HepG2 (cell line): ENCODE data around the gene ZFAND3. TPM values are rescaled to one million over a fixed set of nuclear protein-coding genes. Genes with fewer than 3 reads are reported as not detected.

ENCODE experiments used
- AGO1 ChIP-seq: fragments of 200-400 bp; formaldehyde crosslinking; IDR thresholded peaks from 2 replicates; pipeline ENCODE4 v1.6.1; 2017; ENCODE audit warnings: mild to moderate bottlenecking, low read depth, low read length, moderate library complexity; ENCODE audit not compliant: poor library complexity, severe bottlenecking
- BCL6 ChIP-seq: IDR thresholded peaks from 2 replicates; pipeline ENCODE4 v1.6.1; 2016; ENCODE audit warnings: missing genetic modification reagents, missing compliant biosample characterization
- FOXK2 ChIP-seq: fragments of 450-650 bp; IDR thresholded peaks from 2 replicates; pipeline ENCODE4 v1.6.1; 2016
- HES4 ChIP-seq: sonication (generic); formaldehyde crosslinking; IDR thresholded peaks from 2 replicates; pipeline ENCODE4 v1.9.0; 2021; ENCODE audit warnings: mild to moderate bottlenecking, missing genetic modification reagents, borderline replicate concordance
- NR2F1 ChIP-seq, 2 experiments: fragments of 450-650 bp in 1 of 2; formaldehyde crosslinking in 1 of 2; IDR thresholded peaks; 2 replicates each; pipeline versions ENCODE4 v1.5.0 to v1.6.1; 2016 to 2020; ENCODE audit warnings: mild to moderate bottlenecking in 1 of 2, missing compliant biosample characterization in 1 of 2, missing genetic modification reagents in 1 of 2, moderate library complexity in 1 of 2
- ONECUT2 ChIP-seq: sonication (generic); formaldehyde crosslinking; IDR thresholded peaks from 2 replicates; pipeline ENCODE4 v1.4.0; 2020; ENCODE audit warnings: missing genetic modification reagents
- RFX5 ChIP-seq: IDR thresholded peaks from 2 replicates; pipeline ENCODE4 v1.6.1; 2011; ENCODE audit warnings: low read depth, low read length, improper control_type of control experiment
- TBX2 ChIP-seq: sonication (generic); formaldehyde crosslinking; IDR thresholded peaks from 2 replicates; pipeline ENCODE4 v1.5.0; 2020; ENCODE audit warnings: missing genetic modification reagents, mild to moderate bottlenecking, borderline replicate concordance
- XRCC5 ChIP-seq: fragments of 200-400 bp; formaldehyde crosslinking; optimal IDR thresholded peaks from 2 replicates; pipeline ENCODE3; 2017; ENCODE audit warnings: mild to moderate bottlenecking, low read length
- ZBTB42 ChIP-seq: sonication (generic); formaldehyde crosslinking; IDR thresholded peaks from 2 replicates; pipeline ENCODE4 v1.5.0; 2020; ENCODE audit warnings: mild to moderate bottlenecking, missing genetic modification reagents
- ZNF30 ChIP-seq: sonication (generic); formaldehyde crosslinking; IDR thresholded peaks from 2 replicates; pipeline ENCODE4 v1.5.0; 2020; ENCODE audit warnings: mild to moderate bottlenecking, missing genetic modification reagents
- ZNF331 ChIP-seq: sonication (generic); formaldehyde crosslinking; IDR thresholded peaks from 2 replicates; pipeline ENCODE4 v1.4.0; 2020; ENCODE audit warnings: missing genetic modification reagents
- ZNF451 ChIP-seq: sonication (generic); formaldehyde crosslinking; IDR thresholded peaks from 2 replicates; pipeline ENCODE4 v1.5.0; 2020; ENCODE audit warnings: mild to moderate bottlenecking, missing genetic modification reagents
- ZNF766 ChIP-seq: sonication (generic); formaldehyde crosslinking; IDR thresholded peaks from 2 replicates; pipeline ENCODE4 v1.5.0; 2020; ENCODE audit warnings: missing genetic modification reagents, borderline replicate concordance
- polyA plus RNA-seq, 8 experiments: library from polyadenylated mRNA; depleted of rRNA in 3 of 8; stranded (reverse) in 7 of 8; unstranded in 1 of 8; fragments of >200 nt; fragmentation: Illumina TruSeq in 4 of 8; extraction: Trizol in 4 of 8; gene quantifications; 2 replicates each; pipeline versions ENCODE4 v1.2.1 to v1.2.3, GENCODE V29; 2011 to 2016; ENCODE audit warnings: low read depth in 4 of 8, missing spikeins in 1 of 8, mixed read lengths in 1 of 8; ENCODE audit not compliant: insufficient read depth in 1 of 8
- total RNA-seq, 5 experiments: library from RNA; depleted of rRNA; stranded (reverse); fragments of >200 nt; fragmentation: Illumina TruSeq; extraction: Trizol; gene quantifications; 2 replicates each; pipeline ENCODE4 v1.2.3, GENCODE V29; 2016; ENCODE audit warnings: low read depth in 1 of 5
- TF ChIP-seq, protein P1 (sequence below): sonication (generic); formaldehyde crosslinking; IDR thresholded peaks from 2 replicates; pipeline ENCODE4 v1.5.0; 2020; ENCODE audit warnings: mild to moderate bottlenecking, missing genetic modification reagents, borderline replicate concordance
- TF ChIP-seq, protein P2 (sequence below): sonication (generic); formaldehyde crosslinking; conservative IDR thresholded peaks from 2 replicates; pipeline ENCODE4 v1.8.0; 2022; ENCODE audit warnings: mild to moderate bottlenecking, moderate library complexity, missing genetic modification reagents
- TF ChIP-seq, protein P3 (sequence below): sonication (generic); formaldehyde crosslinking; IDR thresholded peaks from 2 replicates; pipeline ENCODE4 v1.4.0; 2020; ENCODE audit warnings: missing genetic modification reagents
- TF ChIP-seq, protein P4 (sequence below): sonication (generic); formaldehyde crosslinking; IDR thresholded peaks from 2 replicates; pipeline ENCODE4 v1.5.0; 2020; ENCODE audit warnings: missing genetic modification reagents, mild to moderate bottlenecking, borderline replicate concordance
- TF ChIP-seq, protein P5 (sequence below): sonication (generic); formaldehyde crosslinking; IDR thresholded peaks from 2 replicates; pipeline ENCODE4 v1.4.0; 2020; ENCODE audit warnings: missing genetic modification reagents, borderline replicate concordance

ZFAND3 gene
- total and polyA plus RNA-seq, 2 of the 13 experiments (the other 11 are each of a cell fraction or from before 2014, with no cell fraction given): 16.4 to 17.1 TPM

DNA sequence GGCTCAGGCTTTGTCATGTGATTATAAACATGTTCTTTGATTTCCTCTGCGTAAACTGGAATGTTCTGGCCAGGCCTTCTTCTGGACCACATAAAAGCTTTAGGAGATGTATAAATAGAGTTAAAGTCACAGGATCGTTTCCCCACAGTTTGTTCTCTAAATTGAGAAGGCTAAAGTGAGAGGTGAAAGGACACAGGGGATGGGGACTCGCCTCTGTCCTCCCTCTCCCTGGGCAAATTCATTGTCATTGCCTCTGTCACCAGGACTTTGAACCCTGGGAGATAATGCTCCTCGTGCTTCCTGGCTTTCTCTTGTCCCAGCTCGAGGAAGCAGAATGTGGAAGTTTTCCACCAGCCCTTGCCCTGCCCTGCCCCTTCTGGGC, 20.3 kb upstream of the ZFAND3 start (continued):
- TF ChIP-seq ZNF331 (peak; percentile 95), RFX5 (no peak), ONECUT2 (CRISPR knock-in tag) (peak; percentile 67), HES4 (no peak), ZNF451 (CRISPR knock-in tag) (no peak), ZNF766 (CRISPR knock-in tag) (no peak), ZBTB42 (CRISPR knock-in tag) (no peak), TBX2 (CRISPR knock-in tag) (peak; percentile 76), AGO1 (no peak), FOXK2 (no peak), ZNF30 (no peak), BCL6 (CRISPR knock-in tag) (peak; percentile 92), XRCC5 (peak; percentile 63), NR2F1 (CRISPR knock-in tag; IDR thresholded peaks at IDR 0.05) (peak; percentile 10 to 60; a peak in 2 of 4 replicates)
- TF ChIP-seq, protein P1, sequence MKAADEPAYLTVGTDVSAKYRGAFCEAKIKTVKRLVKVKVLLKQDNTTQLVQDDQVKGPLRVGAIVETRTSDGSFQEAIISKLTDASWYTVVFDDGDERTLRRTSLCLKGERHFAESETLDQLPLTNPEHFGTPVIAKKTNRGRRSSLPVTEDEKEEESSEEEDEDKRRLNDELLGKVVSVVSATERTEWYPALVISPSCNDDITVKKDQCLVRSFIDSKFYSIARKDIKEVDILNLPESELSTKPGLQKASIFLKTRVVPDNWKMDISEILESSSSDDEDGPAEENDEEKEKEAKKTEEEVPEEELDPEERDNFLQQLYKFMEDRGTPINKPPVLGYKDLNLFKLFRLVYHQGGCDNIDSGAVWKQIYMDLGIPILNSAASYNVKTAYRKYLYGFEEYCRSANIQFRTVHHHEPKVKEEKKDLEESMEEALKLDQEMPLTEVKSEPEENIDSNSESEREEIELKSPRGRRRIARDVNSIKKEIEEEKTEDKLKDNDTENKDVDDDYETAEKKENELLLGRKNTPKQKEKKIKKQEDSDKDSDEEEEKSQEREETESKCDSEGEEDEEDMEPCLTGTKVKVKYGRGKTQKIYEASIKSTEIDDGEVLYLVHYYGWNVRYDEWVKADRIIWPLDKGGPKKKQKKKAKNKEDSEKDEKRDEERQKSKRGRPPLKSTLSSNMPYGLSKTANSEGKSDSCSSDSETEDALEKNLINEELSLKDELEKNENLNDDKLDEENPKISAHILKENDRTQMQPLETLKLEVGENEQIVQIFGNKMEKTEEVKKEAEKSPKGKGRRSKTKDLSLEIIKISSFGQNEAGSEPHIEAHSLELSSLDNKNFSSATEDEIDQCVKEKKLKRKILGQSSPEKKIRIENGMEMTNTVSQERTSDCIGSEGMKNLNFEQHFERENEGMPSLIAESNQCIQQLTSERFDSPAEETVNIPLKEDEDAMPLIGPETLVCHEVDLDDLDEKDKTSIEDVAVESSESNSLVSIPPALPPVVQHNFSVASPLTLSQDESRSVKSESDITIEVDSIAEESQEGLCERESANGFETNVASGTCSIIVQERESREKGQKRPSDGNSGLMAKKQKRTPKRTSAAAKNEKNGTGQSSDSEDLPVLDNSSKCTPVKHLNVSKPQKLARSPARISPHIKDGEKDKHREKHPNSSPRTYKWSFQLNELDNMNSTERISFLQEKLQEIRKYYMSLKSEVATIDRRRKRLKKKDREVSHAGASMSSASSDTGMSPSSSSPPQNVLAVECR: peak; percentile 67; the same call in 1 of the 2 replicates
- TF ChIP-seq, protein P2, sequence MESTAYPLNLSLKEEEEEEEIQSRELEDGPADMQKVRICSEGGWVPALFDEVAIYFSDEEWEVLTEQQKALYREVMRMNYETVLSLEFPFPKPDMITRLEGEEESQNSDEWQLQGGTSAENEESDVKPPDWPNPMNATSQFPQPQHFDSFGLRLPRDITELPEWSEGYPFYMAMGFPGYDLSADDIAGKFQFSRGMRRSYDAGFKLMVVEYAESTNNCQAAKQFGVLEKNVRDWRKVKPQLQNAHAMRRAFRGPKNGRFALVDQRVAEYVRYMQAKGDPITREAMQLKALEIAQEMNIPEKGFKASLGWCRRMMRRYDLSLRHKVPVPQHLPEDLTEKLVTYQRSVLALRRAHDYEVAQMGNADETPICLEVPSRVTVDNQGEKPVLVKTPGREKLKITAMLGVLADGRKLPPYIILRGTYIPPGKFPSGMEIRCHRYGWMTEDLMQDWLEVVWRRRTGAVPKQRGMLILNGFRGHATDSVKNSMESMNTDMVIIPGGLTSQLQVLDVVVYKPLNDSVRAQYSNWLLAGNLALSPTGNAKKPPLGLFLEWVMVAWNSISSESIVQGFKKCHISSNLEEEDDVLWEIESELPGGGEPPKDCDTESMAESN: no peak; the same call in 1 of the 2 replicates
- TF ChIP-seq, protein P3, sequence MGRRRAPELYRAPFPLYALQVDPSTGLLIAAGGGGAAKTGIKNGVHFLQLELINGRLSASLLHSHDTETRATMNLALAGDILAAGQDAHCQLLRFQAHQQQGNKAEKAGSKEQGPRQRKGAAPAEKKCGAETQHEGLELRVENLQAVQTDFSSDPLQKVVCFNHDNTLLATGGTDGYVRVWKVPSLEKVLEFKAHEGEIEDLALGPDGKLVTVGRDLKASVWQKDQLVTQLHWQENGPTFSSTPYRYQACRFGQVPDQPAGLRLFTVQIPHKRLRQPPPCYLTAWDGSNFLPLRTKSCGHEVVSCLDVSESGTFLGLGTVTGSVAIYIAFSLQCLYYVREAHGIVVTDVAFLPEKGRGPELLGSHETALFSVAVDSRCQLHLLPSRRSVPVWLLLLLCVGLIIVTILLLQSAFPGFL (CRISPR knock-in tag): no peak
- TF ChIP-seq, protein P4, sequence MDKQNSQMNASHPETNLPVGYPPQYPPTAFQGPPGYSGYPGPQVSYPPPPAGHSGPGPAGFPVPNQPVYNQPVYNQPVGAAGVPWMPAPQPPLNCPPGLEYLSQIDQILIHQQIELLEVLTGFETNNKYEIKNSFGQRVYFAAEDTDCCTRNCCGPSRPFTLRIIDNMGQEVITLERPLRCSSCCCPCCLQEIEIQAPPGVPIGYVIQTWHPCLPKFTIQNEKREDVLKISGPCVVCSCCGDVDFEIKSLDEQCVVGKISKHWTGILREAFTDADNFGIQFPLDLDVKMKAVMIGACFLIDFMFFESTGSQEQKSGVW (CRISPR knock-in tag): no peak
- TF ChIP-seq, protein P5, sequence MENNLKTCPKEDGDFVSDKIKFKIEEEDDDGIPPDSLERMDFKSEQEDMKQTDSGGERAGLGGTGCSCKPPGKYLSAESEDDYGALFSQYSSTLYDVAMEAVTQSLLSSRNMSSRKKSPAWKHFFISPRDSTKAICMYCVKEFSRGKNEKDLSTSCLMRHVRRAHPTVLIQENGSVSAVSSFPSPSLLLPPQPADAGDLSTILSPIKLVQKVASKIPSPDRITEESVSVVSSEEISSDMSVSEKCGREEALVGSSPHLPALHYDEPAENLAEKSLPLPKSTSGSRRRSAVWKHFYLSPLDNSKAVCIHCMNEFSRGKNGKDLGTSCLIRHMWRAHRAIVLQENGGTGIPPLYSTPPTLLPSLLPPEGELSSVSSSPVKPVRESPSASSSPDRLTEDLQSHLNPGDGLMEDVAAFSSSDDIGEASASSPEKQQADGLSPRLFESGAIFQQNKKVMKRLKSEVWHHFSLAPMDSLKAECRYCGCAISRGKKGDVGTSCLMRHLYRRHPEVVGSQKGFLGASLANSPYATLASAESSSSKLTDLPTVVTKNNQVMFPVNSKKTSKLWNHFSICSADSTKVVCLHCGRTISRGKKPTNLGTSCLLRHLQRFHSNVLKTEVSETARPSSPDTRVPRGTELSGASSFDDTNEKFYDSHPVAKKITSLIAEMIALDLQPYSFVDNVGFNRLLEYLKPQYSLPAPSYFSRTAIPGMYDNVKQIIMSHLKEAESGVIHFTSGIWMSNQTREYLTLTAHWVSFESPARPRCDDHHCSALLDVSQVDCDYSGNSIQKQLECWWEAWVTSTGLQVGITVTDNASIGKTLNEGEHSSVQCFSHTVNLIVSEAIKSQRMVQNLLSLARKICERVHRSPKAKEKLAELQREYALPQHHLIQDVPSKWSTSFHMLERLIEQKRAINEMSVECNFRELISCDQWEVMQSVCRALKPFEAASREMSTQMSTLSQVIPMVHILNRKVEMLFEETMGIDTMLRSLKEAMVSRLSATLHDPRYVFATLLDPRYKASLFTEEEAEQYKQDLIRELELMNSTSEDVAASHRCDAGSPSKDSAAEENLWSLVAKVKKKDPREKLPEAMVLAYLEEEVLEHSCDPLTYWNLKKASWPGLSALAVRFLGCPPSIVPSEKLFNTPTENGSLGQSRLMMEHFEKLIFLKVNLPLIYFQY (CRISPR knock-in tag): peak; percentile 45; the same call in 1 of the 2 replicates
